Globus pallidus (tissue), 1 donor: Measurements from ENCODE around the gene NIM1K.
"Not testable (repeated sequence)": the region's sequence is repeated elsewhere in the genome, so short reads cannot be mapped to it uniquely, and the experiment has no call there.

ENCODE experiments used
- DNase-seq: peaks from one replicate; pipeline ENCODE4 v3.0.0-alpha.2; 2015; ENCODE audit warnings: low spot score

The NIM1K gene

GRCh38 chr5:43314724-43315123, 122.7 kb downstream of the NIM1K start:
- no peak for DNase-seq

- DNase-seq = no peak
Measured at GRCh38 chr5:43315263-43315662, 123.2 kb downstream of the NIM1K start.

GRCh38 chr5:43315682-43316081, 123.7 kb downstream of the NIM1K start:
- no peak for DNase-seq

DNA sequence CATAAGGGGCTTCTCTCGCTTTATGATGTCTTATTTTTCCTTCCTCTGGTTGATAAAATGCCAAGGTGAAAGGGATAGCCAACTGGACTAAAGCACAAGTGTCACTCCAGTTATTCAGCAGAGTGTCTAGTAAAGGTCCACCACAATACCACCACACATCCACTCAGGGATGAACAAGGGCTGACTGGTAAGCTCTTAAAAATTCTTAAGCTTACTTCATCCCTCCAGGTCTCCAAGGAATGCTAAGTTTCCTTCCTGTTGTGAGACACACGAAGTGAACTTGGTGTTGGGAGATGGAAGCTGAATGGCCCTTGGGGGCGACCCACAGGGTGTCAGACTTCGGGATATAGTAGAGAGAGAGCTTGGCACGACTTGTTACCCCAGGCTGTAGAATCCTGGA, 124.4 kb downstream of the NIM1K start:
- DNase-seq = no peak

- no peak for DNase-seq
Measured at GRCh38 chr5:43320846-43321245, 128.8 kb downstream of the NIM1K start.

DNA sequence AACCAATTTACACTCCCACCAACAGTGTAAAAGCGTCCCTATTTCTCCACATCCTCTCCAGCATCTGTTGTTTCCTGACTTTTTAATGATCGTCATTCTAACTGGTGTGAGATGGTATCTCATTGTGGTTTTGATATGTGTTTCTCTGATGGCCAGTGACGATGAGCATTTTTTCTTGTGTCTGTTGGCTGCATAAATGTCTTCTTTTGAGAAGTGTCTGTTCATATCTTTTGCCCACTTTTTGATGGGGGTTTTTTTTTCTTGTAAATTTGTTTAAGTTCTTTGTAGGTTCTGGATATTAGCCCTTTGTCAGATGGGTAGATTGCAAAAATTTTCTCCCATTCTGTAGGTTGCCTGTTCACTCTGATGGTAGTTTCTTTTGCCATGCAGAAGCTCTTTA, 131.5 kb downstream of the NIM1K start:
- DNase-seq = not testable (repeated sequence)

DNA sequence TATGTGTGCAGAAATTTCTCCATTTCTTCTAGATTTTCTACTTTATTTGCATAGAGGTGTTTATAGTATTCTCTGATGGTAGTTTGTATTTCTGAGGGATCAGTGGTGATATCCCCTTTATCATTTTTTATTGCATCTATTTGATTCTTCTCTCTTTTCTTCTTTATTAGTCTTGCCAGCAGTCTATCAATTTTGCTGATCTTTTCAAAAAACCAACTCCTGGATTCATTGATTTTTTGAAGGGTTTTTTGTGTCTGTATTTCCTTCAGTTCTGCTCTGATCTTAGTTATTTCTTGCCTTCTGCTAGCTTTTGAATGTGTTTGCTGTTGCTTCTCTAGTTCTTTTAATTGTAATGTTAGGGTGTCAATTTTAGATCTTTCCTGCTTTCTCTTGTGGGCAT, 133.6 kb downstream of the NIM1K start:
- DNase-seq = not testable (repeated sequence)
